SK-N-MC (cell line): ENCODE data around the gene PPP2R5D.

Experiments used
- EZH2 ChIP-seq: fragments of 200-600 bp; sonication (generic); IDR thresholded peaks from one replicate; pipeline ENCODE4 v1.6.1; 2017; ENCODE audit warnings: antibody characterized with exemption
- FOXP2 ChIP-seq: optimal IDR thresholded peaks from 2 replicates; pipeline ENCODE3; 2011; ENCODE audit warnings: mild to moderate bottlenecking, moderate library complexity; ENCODE audit not compliant: insufficient read depth; ENCODE audit errors: extremely low read length, control extremely low read depth
- POLR2AphosphoS5 ChIP-seq: IDR thresholded peaks from 2 replicates; pipeline ENCODE4 v1.6.1; 2012; ENCODE audit warnings: mild to moderate bottlenecking, low read depth, low read length, borderline replicate concordance

DNA sequence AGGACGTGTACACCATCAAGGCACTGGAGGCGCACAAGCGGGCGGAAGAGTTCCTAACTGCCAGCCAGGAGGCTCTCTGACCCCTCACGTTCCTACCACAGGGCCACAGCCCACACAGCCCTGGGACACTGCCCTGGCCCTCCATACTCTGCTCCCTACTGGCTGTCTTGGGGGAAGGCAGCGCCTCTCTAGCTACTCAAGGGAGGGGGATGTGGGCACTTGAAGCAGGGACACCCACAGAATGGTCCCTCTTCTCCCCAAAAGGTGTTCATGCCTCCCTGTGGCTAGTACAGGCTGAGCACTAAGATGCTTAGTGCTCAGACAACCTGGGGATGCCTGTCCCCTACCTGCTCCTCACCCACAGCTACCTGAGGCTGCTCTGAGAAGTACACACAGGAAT lies 26.8 kb downstream of the PPP2R5D start:
- no peak for TF ChIP-seq POLR2AphosphoS5
- no peak for TF ChIP-seq EZH2
- TF ChIP-seq FOXP2, result no peak
